Spleen (tissue), 7 donors: ENCODE measurements around the gene FAM50A.

Experiments
- POLR2A ChIP-seq, 3 donors: fragments of 450-650 bp; IDR thresholded peaks; one replicate each; pipeline ENCODE4 v1.5.1; 2017; ENCODE audit warnings: antibody characterized with exemption in 3 of 3, mild to moderate bottlenecking in 1 of 3
- TF ChIP-seq, protein P1 (sequence below), 11 experiments: fragments of 200-600 bp in 7 of 11; fragments of 450-650 bp in 4 of 11; sonication (generic) in 4 of 11; IDR thresholded peaks in 8 of 11; conservative IDR thresholded peaks in 3 of 11; 1 replicate in 7 of 11; 2 replicates in 4 of 11; pipeline versions ENCODE4 v1.4.0 to v1.8.0; 2016 to 2021; ENCODE audit warnings: antibody characterized with exemption in 11 of 11, inconsistent platforms in 4 of 11, mild to moderate bottlenecking in 1 of 11
- donor health status: DM: no; HTN: no; CAD: no; lungs with moderate emphysema.
- donor health status: DM: no; HTN: no; CAD: no.
- donor health status: DM: no; HTN: no; CAD: no.

DNA sequence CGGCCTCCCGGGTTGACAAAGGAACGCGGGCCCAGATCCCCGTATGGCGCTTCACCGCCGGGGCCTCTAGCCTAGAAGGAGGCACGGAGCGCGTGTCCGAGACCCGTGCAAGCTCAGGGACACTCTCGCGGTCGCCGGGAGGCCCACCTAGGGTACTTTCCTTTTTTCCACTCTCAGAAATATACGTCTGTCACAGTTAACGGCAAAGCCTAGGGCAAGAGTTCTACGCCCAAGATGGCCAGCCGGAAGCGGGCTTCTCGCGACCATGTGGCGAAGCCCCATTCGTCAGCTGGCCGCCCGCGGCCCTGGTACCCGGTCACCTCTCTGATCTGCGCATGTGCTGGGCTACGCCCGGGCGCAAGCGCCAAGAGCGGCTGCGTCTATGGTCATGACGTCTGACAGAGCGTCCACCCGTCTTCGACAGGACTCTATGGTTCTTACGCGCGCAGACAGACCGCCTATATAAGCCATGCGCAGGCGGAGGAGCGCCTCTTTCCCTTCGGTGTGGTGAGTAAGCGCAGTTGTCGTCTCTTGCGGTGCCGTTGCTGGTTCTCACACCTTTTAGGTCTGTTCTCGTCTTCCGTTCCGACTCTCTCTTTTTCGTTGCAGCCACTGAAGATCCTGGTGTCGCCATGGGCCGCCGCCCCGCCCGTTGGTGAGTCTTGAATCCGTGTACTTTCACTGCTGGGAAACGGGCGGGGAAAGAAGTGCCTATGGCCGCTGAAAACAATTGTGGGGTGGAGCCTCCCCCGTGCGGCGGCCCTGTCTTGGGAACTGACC, 45.9 kb upstream of the FAM50A start, which contains the start of gene RPL10:
- TF ChIP-seq, protein P1, sequence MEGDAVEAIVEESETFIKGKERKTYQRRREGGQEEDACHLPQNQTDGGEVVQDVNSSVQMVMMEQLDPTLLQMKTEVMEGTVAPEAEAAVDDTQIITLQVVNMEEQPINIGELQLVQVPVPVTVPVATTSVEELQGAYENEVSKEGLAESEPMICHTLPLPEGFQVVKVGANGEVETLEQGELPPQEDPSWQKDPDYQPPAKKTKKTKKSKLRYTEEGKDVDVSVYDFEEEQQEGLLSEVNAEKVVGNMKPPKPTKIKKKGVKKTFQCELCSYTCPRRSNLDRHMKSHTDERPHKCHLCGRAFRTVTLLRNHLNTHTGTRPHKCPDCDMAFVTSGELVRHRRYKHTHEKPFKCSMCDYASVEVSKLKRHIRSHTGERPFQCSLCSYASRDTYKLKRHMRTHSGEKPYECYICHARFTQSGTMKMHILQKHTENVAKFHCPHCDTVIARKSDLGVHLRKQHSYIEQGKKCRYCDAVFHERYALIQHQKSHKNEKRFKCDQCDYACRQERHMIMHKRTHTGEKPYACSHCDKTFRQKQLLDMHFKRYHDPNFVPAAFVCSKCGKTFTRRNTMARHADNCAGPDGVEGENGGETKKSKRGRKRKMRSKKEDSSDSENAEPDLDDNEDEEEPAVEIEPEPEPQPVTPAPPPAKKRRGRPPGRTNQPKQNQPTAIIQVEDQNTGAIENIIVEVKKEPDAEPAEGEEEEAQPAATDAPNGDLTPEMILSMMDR (IDR thresholded peaks at IDR 0.05 in 8 of 11, conservative IDR thresholded peaks at IDR 0.05 in 3 of 11), result no peak
- peak; percentile 59 to 88 (median 83) for TF ChIP-seq POLR2A (IDR thresholded peaks at IDR 0.05)
